Measurements from ENCODE around the gene CDH12.

CDH12 gene

GRCh38 chr5:21919414-21920022 is 933.6 kb downstream of the CDH12 start:
- peak; percentile 77 for DNase-seq

- DNase-seq = no peak
Measured at GRCh38 chr5:21918451-21918850, 934.7 kb downstream of the CDH12 start.

- no peak for DNase-seq
Measured at GRCh38 chr5:21910731-21911130, 942.4 kb downstream of the CDH12 start.

- no peak for DNase-seq
Measured at GRCh38 chr5:21895766-21896350, 957.3 kb downstream of the CDH12 start.

GRCh38 chr5:21893161-21893560 is 960.0 kb downstream of the CDH12 start:
- DNase-seq = no peak

GRCh38 chr5:21889581-21889980 is 963.6 kb downstream of the CDH12 start:
- DNase-seq = no peak

GRCh38 chr5:21882074-21882745 is 970.9 kb downstream of the CDH12 start:
- DNase-seq = no peak

- DNase-seq = no peak
Measured at GRCh38 chr5:21880164-21880563, 973.0 kb downstream of the CDH12 start.

GRCh38 chr5:21862986-21863385 is 990.2 kb downstream of the CDH12 start:
- DNase-seq = peak; percentile 20

GRCh38 chr5:21858441-21858840 is 994.7 kb downstream of the CDH12 start:
- no peak for DNase-seq

- DNase-seq = no peak
Measured at GRCh38 chr5:21856987-21857386, 996.2 kb downstream of the CDH12 start.

- no peak for DNase-seq
Measured at GRCh38 chr5:21847300-21847699, 1005.8 kb downstream of the CDH12 start.

GRCh38 chr5:21844960-21845359 is 1008.2 kb downstream of the CDH12 start:
- no peak for DNase-seq

- peak; percentile 37 for DNase-seq
Measured at GRCh38 chr5:21834863-21835262, 1018.3 kb downstream of the CDH12 start.

GRCh38 chr5:21831145-21831787 is 1021.9 kb downstream of the CDH12 start:
- DNase-seq = no peak

- DNase-seq = no peak
Measured at GRCh38 chr5:21826884-21827283, 1026.3 kb downstream of the CDH12 start.

- no peak for DNase-seq
Measured at GRCh38 chr5:21823588-21823987, 1029.6 kb downstream of the CDH12 start.

GRCh38 chr5:21823076-21823574 is 1030.0 kb downstream of the CDH12 start:
- DNase-seq = no peak

- no peak for DNase-seq
Measured at GRCh38 chr5:21820527-21820926, 1032.6 kb downstream of the CDH12 start.

GRCh38 chr5:21818370-21818720 is 1034.8 kb downstream of the CDH12 start:
- no peak for DNase-seq

GRCh38 chr5:21817668-21818369 is 1035.3 kb downstream of the CDH12 start:
- peak; percentile 35 for DNase-seq

GRCh38 chr5:21810737-21811316 is 1042.3 kb downstream of the CDH12 start:
- DNase-seq = no peak

GRCh38 chr5:21809611-21810010 is 1043.5 kb downstream of the CDH12 start:
- no peak for DNase-seq

Measured in NCI-H748 treated with DMSO at 0.1 percent for 48 hours (cell line).